GM23338 (cell line): ENCODE data around the gene LRP11. TPM values are rescaled to one million over a fixed set of nuclear protein-coding genes. Genes with fewer than 3 reads are reported as not detected.

Experiments
- ATAC-seq: fragments of 200-7000 bp; cut with Tn5 transposase; 3 replicates; pipeline ENCODE4 v1.9.1; 2020
- DNase-seq: peaks from one replicate; pipeline ENCODE4 v3.0.0-alpha.2; 2015; ENCODE audit warnings: low spot score
- H2AFZ ChIP-seq: fragments of 200-600 bp; sonication (generic); 2 replicates; pipeline ENCODE4 v1.8.0; 2016; ENCODE audit warnings: antibody characterized with exemption, mild to moderate bottlenecking, moderate library complexity
- H3F3A ChIP-seq: fragments of 200-600 bp; sonication (generic); replicated peaks from 2 replicates; pipeline ENCODE4 v1.8.0; 2017; ENCODE audit warnings: antibody characterized with exemption, mixed run types, low read depth
- H3K27ac ChIP-seq: fragments of 200-600 bp; sonication (generic); 2 replicates; pipeline ENCODE4 v1.6.1; 2016; ENCODE audit warnings: low read depth
- H3K27me3 ChIP-seq: fragments of 200-600 bp; sonication (generic); 2 replicates; pipeline ENCODE4 v1.8.0; 2016; ENCODE audit warnings: mild to moderate bottlenecking, mixed run types, moderate library complexity; ENCODE audit not compliant: insufficient read depth
- H3K36me3 ChIP-seq: fragments of 200-600 bp; sonication (generic); 2 replicates; pipeline ENCODE4 v1.8.0; 2016; ENCODE audit warnings: mild to moderate bottlenecking; ENCODE audit not compliant: insufficient read depth
- H3K4me1 ChIP-seq: fragments of 200-600 bp; sonication (generic); 2 replicates; pipeline ENCODE4 v1.8.0; 2016; ENCODE audit warnings: mild to moderate bottlenecking, moderate library complexity; ENCODE audit not compliant: insufficient read depth
- H3K4me2 ChIP-seq: fragments of 200-600 bp; sonication (generic); 2 replicates; pipeline ENCODE4 v1.7.1; 2017; ENCODE audit warnings: mixed run types
- H3K4me3 ChIP-seq: fragments of 200-600 bp; sonication (generic); 2 replicates; pipeline ENCODE4 v1.6.1; 2016; ENCODE audit warnings: mixed run types
- H3K79me2 ChIP-seq: fragments of 200-600 bp; sonication (generic); replicated peaks from 2 replicates; pipeline ENCODE4 v1.8.0; 2017; ENCODE audit warnings: mild to moderate bottlenecking; ENCODE audit not compliant: insufficient read depth
- H3K9me2 ChIP-seq: fragments of 200-600 bp; sonication (generic); 2 replicates; pipeline ENCODE4 v1.8.0; 2017; ENCODE audit not compliant: insufficient read depth
- H4K20me1 ChIP-seq: fragments of 200-600 bp; sonication (generic); replicated peaks from 2 replicates; pipeline ENCODE4 v1.8.0; 2017; ENCODE audit warnings: mild to moderate bottlenecking; ENCODE audit not compliant: insufficient read depth
- H3K27ac Mint-ChIP-seq: 2 replicates; pipeline ENCODE4 v1.8.0; 2020; ENCODE audit warnings: inconsistent platforms, mild to moderate bottlenecking, moderate library complexity, mixed read lengths
- H3K27me3 Mint-ChIP-seq: 3 replicates; pipeline ENCODE4 v1.8.0; 2022; ENCODE audit warnings: low read depth, mild to moderate bottlenecking, moderate library complexity, mixed read lengths, inconsistent platforms; ENCODE audit not compliant: insufficient read depth, poor library complexity
- H3K36me3 Mint-ChIP-seq: 3 replicates; pipeline ENCODE4 v1.8.0; 2021; ENCODE audit warnings: low read depth, mild to moderate bottlenecking, inconsistent platforms, moderate library complexity, mixed read lengths
- H3K4me1 Mint-ChIP-seq: 3 replicates; pipeline ENCODE4 v1.8.0; 2020; ENCODE audit warnings: mild to moderate bottlenecking, inconsistent platforms, mixed read lengths
- H3K4me3 Mint-ChIP-seq: 3 replicates; pipeline ENCODE4 v1.8.0; 2021; ENCODE audit warnings: moderate library complexity, mild to moderate bottlenecking, inconsistent platforms, mixed read lengths
- H3K9me3 Mint-ChIP-seq: 3 replicates; pipeline ENCODE4 v1.8.0; 2020; ENCODE audit warnings: moderate library complexity, mild to moderate bottlenecking, inconsistent platforms, mixed read lengths
- CREB1 ChIP-seq: fragments of 250-450 bp; sonication (Bioruptor Pico); IDR thresholded peaks from 2 replicates; pipeline ENCODE4 v1.5.0; 2020; ENCODE audit warnings: low read depth, mild to moderate bottlenecking, moderate library complexity
- CTCF ChIP-seq, 2 experiments: fragments of 200-600 bp in 1 of 2; sonication (generic) in 1 of 2; conservative IDR thresholded peaks; 2 replicates each; pipeline versions ENCODE4 v1.5.1 to v1.6.1; 2016 to 2017; ENCODE audit warnings: antibody characterized with exemption in 2 of 2, low read depth in 2 of 2, mild to moderate bottlenecking in 2 of 2, moderate library complexity in 1 of 2
- ETS1 ChIP-seq: IDR thresholded peaks from 2 replicates; pipeline ENCODE4 v1.6.1; 2016; ENCODE audit warnings: antibody characterized with exemption
- EZH2 ChIP-seq: fragments of 200-600 bp; sonication (generic); IDR thresholded peaks from one replicate; pipeline ENCODE4 v1.8.0; 2017; ENCODE audit warnings: antibody characterized with exemption, mild to moderate bottlenecking, low read depth; ENCODE audit not compliant: unreplicated experiment
- EZH2phosphoT487 ChIP-seq: fragments of 200-600 bp; sonication (generic); IDR thresholded peaks from one replicate; pipeline ENCODE4 v1.8.1; 2018; ENCODE audit warnings: antibody characterized with exemption; ENCODE audit not compliant: unreplicated experiment
- JUNB ChIP-seq: IDR thresholded peaks from one replicate; pipeline ENCODE4 v1.6.1; 2016; ENCODE audit warnings: antibody characterized with exemption; ENCODE audit not compliant: unreplicated experiment
- NANOG ChIP-seq: IDR thresholded peaks from 2 replicates; pipeline ENCODE4 v1.6.1; 2016; ENCODE audit warnings: antibody characterized with exemption, borderline replicate concordance
- POLR2AphosphoS5 ChIP-seq: IDR thresholded peaks from 2 replicates; pipeline ENCODE4 v1.6.1; 2016; ENCODE audit warnings: antibody characterized with exemption, low read depth
- REST ChIP-seq: IDR thresholded peaks from one replicate; pipeline ENCODE4 v1.6.1; 2018; ENCODE audit warnings: antibody characterized with exemption; ENCODE audit not compliant: unreplicated experiment
- STAT1 ChIP-seq: IDR thresholded peaks from one replicate; pipeline ENCODE4 v1.6.1; 2016; ENCODE audit warnings: antibody characterized with exemption; ENCODE audit not compliant: unreplicated experiment
- ZNF114 ChIP-seq: fragments of 250-450 bp; sonication (Bioruptor Pico); IDR thresholded peaks from 2 replicates; pipeline ENCODE4 v1.5.0; 2020; ENCODE audit warnings: mild to moderate bottlenecking, moderate library complexity
- ZNF331 ChIP-seq: fragments of 250-450 bp; sonication (Bioruptor Pico); IDR thresholded peaks from 2 replicates; pipeline ENCODE4 v1.5.0; 2020; ENCODE audit warnings: low read depth, mild to moderate bottlenecking, moderate library complexity
- ZNF462 ChIP-seq: fragments of 250-450 bp; sonication (Bioruptor Pico); IDR thresholded peaks from 2 replicates; pipeline ENCODE4 v1.5.0; 2020; ENCODE audit warnings: mild to moderate bottlenecking, moderate library complexity
- polyA plus RNA-seq: library from polyadenylated mRNA; unstranded; fragments of >200 nt; fragmentation: Nextera tagmentation; extraction: Ambion mirVana; gene quantifications from 2 replicates; pipeline ENCODE4 v1.2.1, GENCODE V29; 2016
- total RNA-seq: library from RNA; depleted of rRNA; stranded (reverse); fragments of >200 nt; shearing (Covaris generic); gene quantifications from 2 replicates; pipeline ENCODE4 v1.2.3, GENCODE V29; 2014

Gene LRP11
- total and polyA plus RNA-seq, 2 experiments from 2014 or later: 10.8 to 37.1 TPM

GRCh38 chr6:149777624-149778023, 86.5 kb downstream of the LRP11 start:
- Histone ChIP-seq H3K79me2 (no peaks in the 10 kb centered on the region; the same call in 1 of the 2 replicates), H3K27me3 (no peaks in the 10 kb centered on the region), H3K9me2 (no peaks in the 10 kb centered on the region), H3F3A (no peaks in the 10 kb centered on the region), H3K4me3 (no peak overlapping the region), H3K27ac (no peak overlapping the region), H3K4me2 (no peak overlapping the region), H2AFZ (no peak overlapping the region), H4K20me1 (peaks cover 7% of the 10 kb centered on the region), H3K4me1 (no peaks in the 10 kb centered on the region), H3K36me3 (peaks cover 12% of the 10 kb centered on the region)
- Mint-ChIP-seq H3K27me3 (peaks cover 1% of the 10 kb centered on the region), H3K36me3 (peaks cover 29% of the 10 kb centered on the region), H3K4me1 (no peaks in the 10 kb centered on the region), H3K4me3 (no peak overlapping the region), H3K27ac (no peak overlapping the region), H3K9me3 (no peaks in the 10 kb centered on the region)
- no peak for TF ChIP-seq REST
- no peak for TF ChIP-seq STAT1
- TF ChIP-seq JUNB: no peak
- TF ChIP-seq ZNF331: no peak
- TF ChIP-seq CREB1: no peak
- TF ChIP-seq CTCF (conservative IDR thresholded peaks at IDR 0.05; ENCODE audit: low read depth in 2 of 2): no peak
- TF ChIP-seq NANOG: no peak
- no peak for TF ChIP-seq ZNF114 (CRISPR knock-in tag)
- TF ChIP-seq ETS1: no peak
- TF ChIP-seq ZNF462 (CRISPR knock-in tag): no peak
- TF ChIP-seq POLR2AphosphoS5: no peak
- no peak for TF ChIP-seq EZH2phosphoT487
- no peak for TF ChIP-seq EZH2
- ATAC-seq: no peak
- no peak for DNase-seq
